Measurements from ENCODE around the gene DHTKD1.

Gene DHTKD1, protein sequence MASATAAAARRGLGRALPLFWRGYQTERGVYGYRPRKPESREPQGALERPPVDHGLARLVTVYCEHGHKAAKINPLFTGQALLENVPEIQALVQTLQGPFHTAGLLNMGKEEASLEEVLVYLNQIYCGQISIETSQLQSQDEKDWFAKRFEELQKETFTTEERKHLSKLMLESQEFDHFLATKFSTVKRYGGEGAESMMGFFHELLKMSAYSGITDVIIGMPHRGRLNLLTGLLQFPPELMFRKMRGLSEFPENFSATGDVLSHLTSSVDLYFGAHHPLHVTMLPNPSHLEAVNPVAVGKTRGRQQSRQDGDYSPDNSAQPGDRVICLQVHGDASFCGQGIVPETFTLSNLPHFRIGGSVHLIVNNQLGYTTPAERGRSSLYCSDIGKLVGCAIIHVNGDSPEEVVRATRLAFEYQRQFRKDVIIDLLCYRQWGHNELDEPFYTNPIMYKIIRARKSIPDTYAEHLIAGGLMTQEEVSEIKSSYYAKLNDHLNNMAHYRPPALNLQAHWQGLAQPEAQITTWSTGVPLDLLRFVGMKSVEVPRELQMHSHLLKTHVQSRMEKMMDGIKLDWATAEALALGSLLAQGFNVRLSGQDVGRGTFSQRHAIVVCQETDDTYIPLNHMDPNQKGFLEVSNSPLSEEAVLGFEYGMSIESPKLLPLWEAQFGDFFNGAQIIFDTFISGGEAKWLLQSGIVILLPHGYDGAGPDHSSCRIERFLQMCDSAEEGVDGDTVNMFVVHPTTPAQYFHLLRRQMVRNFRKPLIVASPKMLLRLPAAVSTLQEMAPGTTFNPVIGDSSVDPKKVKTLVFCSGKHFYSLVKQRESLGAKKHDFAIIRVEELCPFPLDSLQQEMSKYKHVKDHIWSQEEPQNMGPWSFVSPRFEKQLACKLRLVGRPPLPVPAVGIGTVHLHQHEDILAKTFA

DNA sequence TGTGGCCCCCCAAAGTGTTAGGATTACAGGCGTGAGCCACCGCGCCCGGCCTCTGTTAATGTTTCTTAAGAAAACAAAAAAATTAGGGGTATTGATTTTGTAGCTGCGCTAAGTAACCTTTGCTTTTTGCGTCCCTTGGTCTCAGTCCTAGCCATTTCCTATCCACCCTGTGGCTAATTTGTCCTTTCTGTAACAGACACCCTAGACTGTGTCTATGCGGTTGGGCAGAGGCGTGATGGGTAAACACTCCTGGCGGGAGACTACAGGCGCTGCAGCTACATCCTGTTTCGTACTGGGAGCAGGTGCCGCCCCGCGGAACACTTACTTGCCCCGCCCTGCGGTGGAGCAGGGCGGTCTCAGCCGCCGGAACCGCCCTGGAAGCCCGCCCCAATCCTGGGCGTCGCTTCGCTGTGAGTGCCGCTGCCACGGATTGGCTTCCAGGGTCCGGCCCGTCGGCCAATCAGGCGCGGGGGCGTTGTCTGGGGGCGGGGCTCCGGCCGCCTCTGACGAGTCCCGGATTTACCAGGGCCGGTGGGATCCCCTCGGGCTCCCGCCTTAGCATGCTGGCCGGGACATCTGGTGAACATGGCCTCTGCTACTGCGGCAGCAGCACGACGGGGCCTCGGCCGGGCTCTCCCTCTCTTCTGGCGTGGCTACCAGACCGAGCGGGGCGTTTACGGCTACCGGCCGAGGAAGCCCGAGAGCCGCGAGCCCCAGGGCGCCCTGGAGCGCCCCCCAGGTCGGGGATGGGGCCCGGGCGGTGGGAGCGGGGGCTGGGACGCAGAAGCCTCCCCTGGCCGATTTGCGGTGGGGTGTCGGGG is at the start of gene DHTKD1:
Gene DHTKD1, plus strand, starts transcription at position 506 of the 821 bp plus-strand sequence. Its CDS starts 80 bp downstream, at position 586.
- DNase-seq (ENCODE audit: low spot score): peak; percentile 98

DNA sequence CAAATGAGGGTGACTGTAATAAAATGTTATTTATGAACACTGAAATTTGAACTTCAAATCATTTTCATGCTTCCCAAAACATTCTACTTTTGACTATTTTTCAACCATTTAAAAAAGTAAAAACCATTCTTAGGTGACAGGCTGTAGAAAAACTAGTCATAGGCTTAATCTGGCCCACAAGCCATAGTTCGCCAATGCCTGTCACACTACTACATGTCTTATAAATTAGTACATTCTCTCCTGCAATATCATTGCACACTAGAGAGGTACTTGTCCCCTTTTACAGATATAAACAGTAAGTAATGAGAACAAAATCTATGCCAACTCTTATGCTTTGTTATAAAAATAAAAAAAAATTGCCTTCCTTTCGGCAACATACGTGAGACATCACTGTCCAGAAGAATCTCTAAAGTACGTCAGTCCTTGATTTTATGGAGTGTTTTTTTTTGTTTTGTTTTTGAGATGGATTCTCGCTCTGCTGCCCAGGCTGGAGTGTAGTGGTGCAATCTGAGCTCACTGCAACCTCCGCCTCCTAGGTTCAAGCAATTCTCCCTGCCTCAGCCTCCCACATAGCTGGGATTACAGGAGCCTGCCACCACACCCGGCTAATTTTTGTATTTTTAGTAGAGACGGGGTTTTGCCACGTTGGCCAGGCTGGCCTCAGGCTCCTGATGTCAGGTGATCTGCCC is 49.3 kb upstream of the DHTKD1 start:
- no peak for DNase-seq (ENCODE audit: low spot score)

DNA sequence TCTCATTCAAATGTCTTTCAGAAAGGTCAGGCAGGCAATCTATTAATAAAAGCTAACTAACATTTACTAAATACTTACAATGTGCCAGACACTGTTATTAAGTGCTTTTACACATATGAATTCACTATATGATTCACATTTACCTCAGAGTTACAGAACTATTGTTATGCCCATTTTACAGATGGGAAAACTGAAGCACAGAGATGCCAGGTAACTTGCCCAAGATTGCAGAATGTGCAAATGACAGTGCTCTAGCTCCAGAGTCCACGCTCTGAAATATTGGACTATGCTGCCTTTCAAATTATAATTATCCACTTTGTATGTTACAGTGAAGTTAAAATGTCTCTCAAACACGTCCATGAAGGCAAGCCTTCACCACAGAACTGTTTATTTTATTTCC is 48.2 kb upstream of the DHTKD1 start:
- DNase-seq (ENCODE audit: low spot score): no peak

DNA sequence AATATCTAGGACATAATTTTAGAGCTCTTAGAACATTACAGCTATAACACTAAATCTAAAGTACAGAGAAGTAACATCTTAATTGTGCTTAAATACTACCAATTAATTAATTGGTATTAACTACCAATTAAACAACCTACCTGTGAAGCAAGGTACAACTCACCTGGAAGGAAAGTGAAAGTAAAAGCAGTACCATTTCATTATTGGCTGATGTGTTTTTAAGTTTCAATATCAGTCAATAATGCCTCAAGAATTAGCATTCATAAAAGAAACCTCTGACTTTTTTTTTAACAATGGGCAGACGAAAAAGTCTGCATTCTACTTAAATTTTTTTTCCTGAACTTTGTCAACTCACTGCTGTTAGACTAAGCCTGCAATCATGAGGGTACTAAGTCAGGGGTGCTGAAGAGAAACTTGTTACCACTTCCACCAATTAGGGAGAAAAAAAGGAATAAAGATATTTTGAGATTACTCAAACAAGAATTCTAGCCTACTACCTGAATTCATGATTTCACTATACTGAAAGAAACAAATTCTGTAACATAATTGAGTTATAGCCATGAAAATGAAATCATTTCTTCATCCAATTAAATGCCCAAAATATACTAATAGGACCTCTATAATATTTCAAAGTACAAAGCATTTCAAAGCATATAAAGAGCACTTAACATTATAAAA is 46.0 kb upstream of the DHTKD1 start:
- no peak for DNase-seq (ENCODE audit: low spot score)

DNA sequence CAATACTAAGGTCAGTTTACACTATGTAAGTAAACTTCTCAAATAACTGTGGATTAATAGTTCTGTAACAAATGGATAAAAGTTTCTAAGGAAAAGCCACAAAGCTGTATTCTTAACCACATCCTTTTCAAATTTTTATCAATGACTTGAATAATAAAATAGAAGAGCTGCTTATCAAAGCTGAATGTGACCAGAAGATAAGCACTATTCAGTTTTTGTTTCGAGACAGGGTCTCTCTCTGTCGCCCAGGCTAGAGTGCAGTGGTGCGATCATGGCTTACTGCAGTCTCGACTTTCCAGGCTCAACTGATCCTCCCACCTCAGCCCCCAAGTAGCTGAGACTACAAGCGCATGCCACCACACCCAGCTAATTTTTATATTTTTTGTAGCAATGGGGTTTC is 43.2 kb upstream of the DHTKD1 start:
- DNase-seq (ENCODE audit: low spot score): no peak

DNA sequence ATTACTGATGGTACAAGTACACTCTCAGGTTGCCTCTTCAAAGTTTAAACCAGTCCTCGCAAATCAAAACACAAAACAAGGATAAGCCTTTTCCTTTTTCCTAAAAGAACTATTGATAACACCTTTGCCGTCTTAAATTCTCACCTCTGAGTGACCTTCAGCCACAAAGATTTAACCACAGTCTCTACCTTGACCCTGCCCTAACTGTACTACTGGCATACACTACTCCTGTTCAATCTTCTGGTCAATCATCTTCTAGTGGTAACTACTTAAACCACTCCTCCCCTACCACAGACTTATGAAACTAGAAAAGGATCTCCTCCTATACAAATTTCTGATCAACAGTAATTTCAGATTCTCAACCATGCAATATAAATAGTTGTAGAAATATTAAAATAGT is 41.2 kb upstream of the DHTKD1 start:
- DNase-seq (ENCODE audit: low spot score): no peak

DNA sequence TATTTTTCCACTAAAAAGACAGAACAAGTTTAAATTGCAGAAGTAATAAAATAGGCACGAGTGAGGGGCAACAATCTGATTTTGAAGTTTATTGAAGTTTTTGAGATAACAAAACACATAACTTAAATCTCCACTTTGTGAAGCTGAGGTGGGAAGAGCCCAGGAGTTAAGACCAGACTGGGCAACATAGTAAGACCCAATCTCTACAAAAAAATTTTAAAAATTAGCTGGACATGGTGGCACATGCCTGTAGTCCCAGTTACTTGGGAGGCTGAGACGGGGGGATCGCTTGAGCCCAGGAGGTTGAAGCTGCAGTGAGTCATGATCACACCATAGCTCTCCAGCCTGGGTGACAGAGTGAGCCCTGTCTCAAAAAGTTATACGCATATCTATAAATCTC is 37.4 kb upstream of the DHTKD1 start:
- no peak for DNase-seq (ENCODE audit: low spot score)

DNA sequence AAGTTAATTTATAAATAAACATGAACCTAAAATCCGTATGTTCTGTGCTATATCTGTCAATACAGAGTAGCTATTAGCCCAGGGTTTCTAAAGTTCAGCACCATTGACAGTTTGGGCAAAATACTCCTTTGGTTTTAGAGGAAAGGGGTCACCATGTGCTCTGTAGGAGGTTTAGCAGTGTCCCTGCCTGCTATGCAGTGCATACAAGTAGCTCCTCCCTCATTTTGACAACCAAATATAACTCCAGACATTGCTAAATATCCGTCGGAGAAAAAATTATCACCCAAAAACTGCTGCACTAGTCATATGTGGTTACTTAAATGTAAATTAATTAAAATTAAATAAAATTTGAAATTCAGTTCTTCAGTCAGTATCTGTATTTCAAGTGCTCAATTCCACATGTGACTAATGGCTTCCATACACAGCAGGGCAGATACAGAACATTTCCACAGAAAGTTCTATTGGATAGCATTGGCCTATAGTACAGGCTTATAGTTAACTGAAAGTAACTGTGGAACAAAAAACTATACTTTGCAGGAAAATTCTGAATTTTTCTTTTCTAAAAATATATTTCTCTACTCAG is 32.6 kb upstream of the DHTKD1 start:
- DNase-seq (ENCODE audit: low spot score): no peak

DNA sequence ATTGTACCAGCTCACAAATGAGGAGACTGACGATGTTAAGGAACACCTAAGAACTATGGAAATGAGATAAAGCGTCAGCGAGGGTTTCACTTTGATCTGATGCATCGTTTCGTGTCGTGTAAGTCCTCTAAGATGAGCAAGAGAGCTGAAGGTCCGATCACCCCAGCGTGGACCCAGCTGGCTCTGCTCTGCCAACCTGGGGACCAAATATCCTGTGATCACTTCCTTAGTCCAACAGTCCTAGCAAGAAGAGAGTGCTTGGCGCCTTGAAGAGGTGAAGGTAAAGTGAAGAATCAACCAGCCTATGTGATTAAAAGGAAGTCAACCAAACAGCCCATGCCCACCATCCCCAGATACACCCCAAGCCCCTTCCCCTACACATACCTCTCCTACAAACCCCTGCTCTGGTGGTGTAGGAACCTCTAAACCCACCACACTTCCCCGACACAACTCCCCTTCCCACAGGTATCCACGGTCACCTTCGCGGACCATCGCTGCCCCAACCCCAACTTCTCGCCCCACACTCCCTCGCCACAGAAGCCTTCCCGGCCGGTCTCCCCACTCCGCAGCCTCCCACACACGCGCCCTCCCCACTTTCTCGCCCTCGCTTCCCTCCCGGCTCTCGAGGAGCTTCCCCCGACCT is 26.9 kb upstream of the DHTKD1 start:
- DNase-seq (ENCODE audit: low spot score): peak; percentile 17

DNA sequence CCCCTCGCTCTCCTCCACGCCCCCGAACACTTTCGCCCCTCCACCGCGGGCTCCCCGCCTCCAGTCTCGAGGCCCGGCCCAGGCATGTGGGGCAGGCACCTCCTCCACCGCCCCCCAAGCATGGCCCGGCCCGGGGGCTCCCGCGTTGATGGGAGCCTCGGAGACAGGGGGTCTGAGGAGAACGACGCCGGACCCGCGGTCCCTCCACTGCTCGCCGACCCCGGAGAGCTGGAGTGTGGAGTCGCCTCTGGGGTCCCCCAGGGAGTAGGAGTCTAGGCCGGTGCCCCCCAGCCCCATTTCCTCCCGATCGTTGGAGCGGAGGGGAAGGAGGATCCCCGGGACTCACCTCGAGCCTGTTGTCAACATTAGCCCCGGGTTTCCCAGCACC is 26.4 kb upstream of the DHTKD1 start:
- no peak for DNase-seq (ENCODE audit: low spot score)

DNA sequence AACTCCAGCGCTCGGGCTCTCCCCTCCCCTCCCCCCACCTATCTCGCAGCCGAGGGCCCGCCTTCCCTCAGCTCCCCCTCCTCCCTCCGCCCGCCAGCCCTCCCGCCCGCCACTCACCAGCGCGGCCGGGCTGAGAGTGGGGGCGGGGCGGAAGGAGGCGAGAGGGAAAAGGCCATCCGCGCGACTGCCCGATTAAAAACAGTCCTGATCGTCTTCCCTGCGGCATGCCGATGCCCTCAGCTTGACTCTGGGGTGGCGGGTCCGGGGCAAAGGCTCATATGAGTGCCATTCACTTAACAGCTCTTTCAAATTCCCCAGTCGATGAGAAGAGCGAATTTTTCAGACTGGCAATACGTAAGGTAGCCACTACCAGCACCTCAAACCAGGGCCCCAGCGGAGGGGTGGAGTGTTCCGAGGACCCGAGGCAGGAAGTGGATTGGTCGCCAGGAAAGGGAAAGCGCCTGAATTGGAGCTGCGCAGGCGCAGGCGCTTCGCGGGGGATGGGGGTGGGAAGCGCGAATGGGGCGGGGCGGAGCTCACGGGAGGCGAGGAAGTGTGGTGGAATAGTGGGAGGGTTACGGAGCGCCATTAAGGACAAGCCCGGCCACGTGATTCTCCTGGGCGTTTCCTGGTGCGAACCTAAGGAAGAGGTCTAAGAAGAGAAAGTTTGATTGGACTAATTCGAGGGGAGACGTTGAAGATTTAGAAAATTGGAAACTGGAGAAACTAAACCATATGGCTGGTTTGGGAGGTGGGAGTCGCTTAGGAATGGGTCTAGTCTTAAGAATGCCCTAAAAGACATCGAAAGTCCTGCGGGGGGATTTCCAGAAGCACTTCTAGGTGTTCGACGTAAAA is 25.7 kb upstream of the DHTKD1 start, which contains the start of gene UPF2:
Gene UPF2, minus strand, starts transcription at position 13 of the 855 bp plus-strand sequence. CDS start 7,386 bp downstream, outside the sequence.
- DNase-seq (ENCODE audit: low spot score): peak; percentile 97

DNA sequence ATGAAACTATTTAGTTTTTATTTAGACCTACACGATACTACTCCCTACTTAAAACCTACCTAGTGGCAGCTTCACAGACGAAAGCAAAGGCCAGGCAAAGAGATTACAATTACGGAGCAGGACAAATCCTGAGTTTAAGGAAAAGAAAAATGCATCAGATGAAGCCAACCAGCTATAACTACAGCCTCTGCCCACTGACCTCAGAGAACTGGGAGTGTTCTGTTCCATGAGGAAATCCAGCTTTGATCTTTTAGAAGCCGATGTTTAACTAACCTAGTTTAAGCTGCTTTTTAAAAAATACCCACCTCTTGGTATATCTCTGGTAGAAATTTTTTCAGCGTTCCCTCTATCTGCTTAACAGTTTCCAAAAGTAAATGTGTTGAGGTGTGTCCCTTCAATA is 23.2 kb upstream of the DHTKD1 start:
- no peak for DNase-seq (ENCODE audit: low spot score)

DNA sequence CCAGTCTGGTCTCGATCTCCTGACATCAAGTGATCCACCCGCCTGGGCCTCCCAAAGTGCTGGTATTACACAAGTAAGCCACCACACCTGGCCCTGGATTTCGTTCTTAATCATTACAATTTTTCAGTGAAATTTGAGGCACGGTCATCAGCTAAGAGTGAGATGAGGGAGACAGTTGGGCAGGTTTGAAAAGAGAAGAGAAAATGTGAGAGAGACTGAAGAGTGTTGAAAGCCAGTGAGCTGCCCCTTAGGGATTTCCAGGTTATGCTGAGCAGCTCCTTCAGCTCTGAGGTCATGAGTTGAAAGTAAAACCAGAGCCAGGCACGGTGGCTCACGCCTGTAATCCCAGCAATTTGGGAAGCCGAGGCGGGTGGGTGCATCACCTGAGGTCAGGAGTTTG is 20.2 kb upstream of the DHTKD1 start:
- no peak for DNase-seq (ENCODE audit: low spot score)

DNA sequence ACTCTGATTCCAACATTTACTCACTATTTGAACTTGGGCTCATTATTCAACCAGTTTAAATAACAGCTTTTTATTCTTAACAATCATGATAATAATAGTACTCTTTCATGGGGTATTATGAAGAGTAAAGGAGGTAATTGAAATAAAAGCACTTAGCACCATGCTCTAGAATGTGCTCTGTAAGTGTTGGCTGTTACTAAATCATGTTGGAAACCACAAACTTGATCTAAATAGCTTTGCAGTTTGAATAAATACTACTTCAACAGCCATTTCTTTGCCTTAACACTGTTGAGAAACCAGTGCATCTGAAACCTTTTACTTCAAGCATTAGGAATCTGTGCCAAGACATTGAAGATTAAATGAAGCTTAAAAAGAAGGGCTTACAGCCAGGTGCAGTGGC is 18.2 kb upstream of the DHTKD1 start:
- no peak for DNase-seq (ENCODE audit: low spot score)

DNA sequence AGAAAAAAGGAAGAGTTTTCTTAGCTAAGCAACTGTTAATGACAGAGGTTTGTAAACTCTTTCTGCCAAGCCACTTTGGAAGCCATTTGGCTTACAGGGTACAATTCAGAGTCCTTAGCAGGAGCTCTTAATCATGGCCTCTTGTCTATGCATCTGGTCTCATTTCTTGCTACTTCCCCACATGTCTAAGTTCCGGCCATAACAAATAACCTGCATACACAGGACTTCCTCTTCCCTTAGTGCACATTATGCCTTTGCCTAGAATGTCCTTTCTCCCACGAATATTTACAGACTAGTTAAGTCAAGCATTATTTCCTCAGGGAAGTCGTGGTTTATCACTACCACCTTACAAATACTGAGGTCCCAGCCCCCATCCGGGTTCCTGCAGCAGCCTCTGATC is 17.5 kb upstream of the DHTKD1 start:
- DNase-seq (ENCODE audit: low spot score): no peak

DNA sequence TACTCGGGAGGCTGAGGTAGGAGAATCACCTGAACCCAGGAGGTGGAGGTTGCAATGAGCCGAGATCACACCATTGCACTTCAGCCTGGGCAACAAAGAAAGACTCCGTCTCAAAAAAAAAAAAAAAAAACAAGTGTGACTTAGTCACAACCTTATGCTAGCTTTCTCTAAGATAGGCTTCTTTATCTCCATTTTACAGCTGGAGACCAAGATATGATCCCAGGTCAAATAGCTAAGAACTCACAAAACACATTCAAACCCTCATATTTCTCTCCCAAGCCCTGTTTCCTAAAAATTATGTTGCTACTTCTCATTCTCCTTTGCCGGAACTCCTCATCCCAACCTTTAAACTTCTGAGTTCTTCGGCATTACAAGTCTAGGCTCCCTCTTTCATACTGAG is 13.0 kb upstream of the DHTKD1 start:
- DNase-seq (ENCODE audit: low spot score): no peak

DNA sequence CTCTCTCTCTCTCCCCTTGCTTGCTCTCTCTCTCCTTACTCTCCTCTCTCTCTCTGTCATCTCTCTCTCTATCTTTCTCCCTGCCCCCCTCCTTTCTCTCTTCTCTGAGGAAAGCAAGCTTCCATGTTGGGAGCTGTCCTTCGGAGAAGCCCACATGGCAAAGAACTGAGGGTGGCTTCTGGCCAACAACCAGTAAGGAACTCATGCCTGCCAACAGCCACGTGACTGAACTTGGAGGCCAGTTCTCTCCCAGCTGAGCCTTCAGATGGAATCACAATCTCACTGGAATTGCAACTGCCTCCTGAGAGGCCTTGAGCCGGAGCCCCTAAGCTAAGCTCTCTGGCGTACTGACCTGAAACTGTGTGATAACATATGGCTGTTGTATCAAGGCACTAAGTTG is 12.0 kb upstream of the DHTKD1 start:
- no peak for DNase-seq (ENCODE audit: low spot score)

DNA sequence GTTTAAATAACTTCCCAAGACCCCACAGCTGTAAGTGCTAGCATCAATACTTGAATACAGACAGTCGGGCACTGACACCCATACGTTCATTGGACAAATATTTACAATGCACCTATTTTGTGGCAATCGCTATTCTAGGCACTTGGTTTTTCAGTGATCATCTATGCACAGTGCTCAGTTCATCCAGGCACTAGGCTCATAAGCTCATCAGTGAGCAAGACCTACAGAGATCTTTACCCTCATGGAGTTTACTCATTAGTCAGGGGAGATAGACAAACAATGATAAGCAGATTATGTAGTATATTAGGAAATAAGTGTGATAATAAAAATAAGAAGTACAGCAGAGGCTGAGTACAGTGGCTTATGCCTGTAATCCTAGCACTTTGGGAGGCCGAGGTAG is 7.6 kb upstream of the DHTKD1 start:
- no peak for DNase-seq (ENCODE audit: low spot score)

All from pons (tissue), 1 donor.